ENCODE measurements around the gene EIF2A. TPM values are rescaled to one million over a fixed set of nuclear protein-coding genes. Genes with fewer than 3 reads are reported as not detected.
"Not testable (repeated sequence)": the region's sequence is repeated elsewhere in the genome, so short reads cannot be mapped to it uniquely, and the experiment has no call there.

EIF2A gene
- 134 TPM for polyA plus RNA-seq
- long read RNA-seq, donor 1, transcript EIF2A-203 (14 exons, 2,198 nt), result major isoform, 11 of 16 reads
- long read RNA-seq, donor 1, partial matches to known transcripts, result 0 of 16 reads
- long read RNA-seq, donor 1, other reads (novel, unspliced or antisense), result 0 of 16 reads
- long read RNA-seq, donor 2, transcript EIF2A-203 (14 exons, 2,198 nt), result major isoform, 15 of 38 reads
- long read RNA-seq, donor 2, partial matches to known transcripts, result 16 of 38 reads
- long read RNA-seq, donor 2, other reads (novel, unspliced or antisense), result 0 of 38 reads
- long read RNA-seq, donor 3, result 0 reads
- long read RNA-seq, donor 4, partial matches to known transcripts, result 0 of 3 reads
- long read RNA-seq, donor 4, other reads (novel, unspliced or antisense), result 0 of 3 reads
- long read RNA-seq, donor 5, transcript EIF2A-203 (14 exons, 2,198 nt), result major isoform, 8 of 10 reads
- long read RNA-seq, donor 5, partial matches to known transcripts, result 0 of 10 reads
- long read RNA-seq, donor 5, other reads (novel, unspliced or antisense), result 0 of 10 reads
- long read RNA-seq, donor 6, transcript EIF2A-210 (6 exons, 1,010 nt), result minor isoform, 8 of 58 reads
- long read RNA-seq, donor 6, transcript EIF2A-203 (14 exons, 2,198 nt), result major isoform, 18 of 58 reads
- long read RNA-seq, donor 6, partial matches to known transcripts, result 26 of 58 reads
- long read RNA-seq, donor 6, other reads (novel, unspliced or antisense), result 5 of 58 reads
- long read RNA-seq, donor 7, transcript EIF2A-203 (14 exons, 2,198 nt), result major isoform, 5 of 13 reads
- long read RNA-seq, donor 7, partial matches to known transcripts, result 5 of 13 reads
- long read RNA-seq, donor 7, other reads (novel, unspliced or antisense), result 0 of 13 reads
- long read RNA-seq, donor 8, transcript EIF2A-203 (14 exons, 2,198 nt), result major isoform, 15 of 82 reads
- long read RNA-seq, donor 8, transcript EIF2A-210 (6 exons, 1,010 nt), result minor isoform, 6 of 82 reads
- long read RNA-seq, donor 8, partial matches to known transcripts, result 54 of 82 reads
- long read RNA-seq, donor 8, other reads (novel, unspliced or antisense), result 5 of 82 reads
- long read RNA-seq, donor 9, transcript EIF2A-203 (14 exons, 2,198 nt), result major isoform, 14 of 85 reads
- long read RNA-seq, donor 9, transcript EIF2A-210 (6 exons, 1,010 nt), result minor isoform, 8 of 85 reads
- long read RNA-seq, donor 9, partial matches to known transcripts, result 56 of 85 reads
- long read RNA-seq, donor 9, other reads (novel, unspliced or antisense), result 7 of 85 reads
- long read RNA-seq, donor 10, transcript EIF2A-203 (14 exons, 2,198 nt), result major isoform, 14 of 53 reads
- long read RNA-seq, donor 10, partial matches to known transcripts, result 23 of 53 reads
- long read RNA-seq, donor 10, other reads (novel, unspliced or antisense), result 12 of 53 reads
- long read RNA-seq, donor 11, transcript EIF2A-203 (14 exons, 2,198 nt), result major isoform, 11 of 51 reads
- long read RNA-seq, donor 11, transcript EIF2A-210 (6 exons, 1,010 nt), result minor isoform, 7 of 51 reads
- long read RNA-seq, donor 11, partial matches to known transcripts, result 26 of 51 reads
- long read RNA-seq, donor 11, other reads (novel, unspliced or antisense), result 7 of 51 reads

DNA sequence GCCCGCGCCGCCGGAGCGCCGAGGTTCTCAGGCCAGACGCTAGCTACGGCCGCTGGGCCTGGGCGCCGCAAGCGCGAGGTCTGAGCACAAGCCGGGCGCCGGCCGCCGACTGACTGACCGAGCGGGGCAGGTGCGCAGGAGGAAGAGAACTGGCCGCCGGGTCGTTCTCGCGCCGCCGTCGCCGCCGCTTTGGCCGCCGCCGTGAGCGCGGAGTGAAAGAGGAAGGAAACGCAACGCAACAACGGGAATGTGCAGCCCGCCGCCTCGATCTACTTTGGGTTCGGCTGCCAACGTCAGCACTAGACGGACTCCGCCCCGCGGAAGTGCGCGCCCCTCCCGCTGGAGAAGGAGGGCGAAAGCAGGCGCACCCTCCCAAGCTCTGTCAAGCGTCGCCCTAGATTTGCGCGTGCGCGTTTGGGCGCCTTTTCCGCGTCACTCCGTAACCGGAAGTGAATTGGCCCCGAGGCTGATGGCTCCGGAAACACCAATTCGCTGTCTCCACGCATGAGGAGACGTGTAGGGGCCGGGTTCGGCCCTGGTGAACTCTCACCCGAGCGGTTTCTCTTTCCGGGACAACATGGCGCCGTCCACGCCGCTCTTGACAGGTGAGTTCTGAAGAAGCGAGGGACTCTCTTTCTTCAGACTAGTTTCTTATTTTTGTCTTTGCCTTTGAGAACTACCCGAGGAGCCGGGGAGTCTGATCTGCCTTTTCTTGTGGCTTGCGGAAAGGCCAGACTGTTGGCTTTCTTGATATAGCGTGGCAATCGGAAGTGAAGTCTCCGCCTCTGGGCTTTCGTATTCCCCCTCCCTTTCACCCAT is at the start of gene EIF2A, which contains the start of gene SERP1:
Gene EIF2A, plus strand, starts transcription at position 562 of the 819 bp plus-strand sequence. Its CDS starts 16 bp downstream, at position 578.
Gene SERP1, minus strand, starts transcription at position 271 of the 819 bp plus-strand sequence. CDS start 361 bp downstream, outside the sequence.
- no peaks in the 10 kb centered on the region for H3K27me3 ChIP-seq (ENCODE audit: control insufficient read depth, insufficient read depth, low read length)
- peak; percentile 100 for DNase-seq
- H3K36me3 ChIP-seq (ENCODE audit: control insufficient read depth, insufficient read depth, low read length), result peaks cover 10% of the 10 kb centered on the region
- 0% methylated on average over 1 of the region's 86 CpGs for WGBS (ENCODE audit: insufficient coverage, low lambda C conversion rate)
- H3K27ac ChIP-seq (ENCODE audit: low read length), result peak within 1 kb of the TSS; percentile 99
- peak within 1 kb of the TSS; percentile 98 for H3K4me3 ChIP-seq (ENCODE audit: low read length)
- peaks cover 6% of the 10 kb centered on the region for H3K4me1 ChIP-seq (ENCODE audit: control insufficient read depth, insufficient read depth, low read length)
- peaks cover 4% of the 10 kb centered on the region for H3K9me3 ChIP-seq (ENCODE audit: control insufficient read depth, low read depth, low read length)

GRCh38 chr3:150497956-150498355 is 48.6 kb upstream of the EIF2A start:
- no peak for DNase-seq

GRCh38 chr3:150500960-150501359 is 45.6 kb upstream of the EIF2A start:
- not testable (repeated sequence) for DNase-seq; H3K4me3 ChIP-seq (ENCODE audit: low read length); H3K27ac ChIP-seq (ENCODE audit: low read length); H3K4me1 ChIP-seq (ENCODE audit: control insufficient read depth, insufficient read depth, low read length); H3K9me3 ChIP-seq (ENCODE audit: control insufficient read depth, low read depth, low read length); H3K27me3 ChIP-seq (ENCODE audit: control insufficient read depth, insufficient read depth, low read length); H3K36me3 ChIP-seq (ENCODE audit: control insufficient read depth, insufficient read depth, low read length)
- no CpG with 5 or more reads among the region's 1 CpG for WGBS (ENCODE audit: insufficient coverage, low lambda C conversion rate)

More at GRCh38 chr3:150497956-150498355, 48.6 kb upstream of the EIF2A start:
- WGBS (ENCODE audit: insufficient coverage, low lambda C conversion rate), result 86% methylated on average over 2 of the region's 2 CpGs
- no peaks in the 10 kb centered on the region for H3K27me3 ChIP-seq (ENCODE audit: control insufficient read depth, insufficient read depth, low read length)
- no peak overlapping the region for H3K4me3 ChIP-seq (ENCODE audit: low read length)
- no peak overlapping the region for H3K27ac ChIP-seq (ENCODE audit: low read length)
- H3K36me3 ChIP-seq (ENCODE audit: control insufficient read depth, insufficient read depth, low read length), result no peaks in the 10 kb centered on the region
- peaks cover 3% of the 10 kb centered on the region for H3K4me1 ChIP-seq (ENCODE audit: control insufficient read depth, insufficient read depth, low read length)
- peaks cover 7% of the 10 kb centered on the region for H3K9me3 ChIP-seq (ENCODE audit: control insufficient read depth, low read depth, low read length)

GRCh38 chr3:150503402-150504099 is 43.0 kb upstream of the EIF2A start:
- no CpG with 5 or more reads among the region's 5 CpGs for WGBS (ENCODE audit: insufficient coverage, low lambda C conversion rate)
- Histone ChIP-seq H3K27ac (ENCODE audit: low read length) (no peak overlapping the region), H3K4me3 (ENCODE audit: low read length) (no peak overlapping the region), H3K36me3 (ENCODE audit: control insufficient read depth, insufficient read depth, low read length) (no peaks in the 10 kb centered on the region), H3K4me1 (ENCODE audit: control insufficient read depth, insufficient read depth, low read length) (no peaks in the 10 kb centered on the region), H3K9me3 (ENCODE audit: control insufficient read depth, low read depth, low read length) (peaks cover 7% of the 10 kb centered on the region), H3K27me3 (ENCODE audit: control insufficient read depth, insufficient read depth, low read length) (no peaks in the 10 kb centered on the region)
- no peak for DNase-seq

GRCh38 chr3:150504483-150504882 is 42.1 kb upstream of the EIF2A start:
- Histone ChIP-seq H3K4me3 (ENCODE audit: low read length) (no peak overlapping the region), H3K9me3 (ENCODE audit: control insufficient read depth, low read depth, low read length) (peaks cover 7% of the 10 kb centered on the region), H3K36me3 (ENCODE audit: control insufficient read depth, insufficient read depth, low read length) (no peaks in the 10 kb centered on the region), H3K27me3 (ENCODE audit: control insufficient read depth, insufficient read depth, low read length) (no peaks in the 10 kb centered on the region), H3K4me1 (ENCODE audit: control insufficient read depth, insufficient read depth, low read length) (no peaks in the 10 kb centered on the region), H3K27ac (ENCODE audit: low read length) (no peak overlapping the region)
- DNase-seq, result no peak
- no CpG with 5 or more reads among the region's 3 CpGs for WGBS (ENCODE audit: insufficient coverage, low lambda C conversion rate)

GRCh38 chr3:150508401-150508800 is 38.2 kb upstream of the EIF2A start:
- H3K27ac ChIP-seq (ENCODE audit: low read length), result no peak overlapping the region
- H3K9me3 ChIP-seq (ENCODE audit: control insufficient read depth, low read depth, low read length), result no peaks in the 10 kb centered on the region
- no peak overlapping the region for H3K4me3 ChIP-seq (ENCODE audit: low read length)
- DNase-seq, result no peak
- no peaks in the 10 kb centered on the region for H3K27me3 ChIP-seq (ENCODE audit: control insufficient read depth, insufficient read depth, low read length)
- H3K36me3 ChIP-seq (ENCODE audit: control insufficient read depth, insufficient read depth, low read length), result no peaks in the 10 kb centered on the region
- no peaks in the 10 kb centered on the region for H3K4me1 ChIP-seq (ENCODE audit: control insufficient read depth, insufficient read depth, low read length)

- H3K27ac ChIP-seq (ENCODE audit: low read length), result no peak overlapping the region
- no peak for DNase-seq
- WGBS (ENCODE audit: insufficient coverage, low lambda C conversion rate), result no CpG with 5 or more reads among the region's 2 CpGs
- H3K9me3 ChIP-seq (ENCODE audit: control insufficient read depth, low read depth, low read length), result no peaks in the 10 kb centered on the region
- no peaks in the 10 kb centered on the region for H3K4me1 ChIP-seq (ENCODE audit: control insufficient read depth, insufficient read depth, low read length)
- H3K36me3 ChIP-seq (ENCODE audit: control insufficient read depth, insufficient read depth, low read length), result no peaks in the 10 kb centered on the region
- no peak overlapping the region for H3K4me3 ChIP-seq (ENCODE audit: low read length)
- no peaks in the 10 kb centered on the region for H3K27me3 ChIP-seq (ENCODE audit: control insufficient read depth, insufficient read depth, low read length)
Observed at GRCh38 chr3:150509780-150510179, 36.8 kb upstream of the EIF2A start.

DNA sequence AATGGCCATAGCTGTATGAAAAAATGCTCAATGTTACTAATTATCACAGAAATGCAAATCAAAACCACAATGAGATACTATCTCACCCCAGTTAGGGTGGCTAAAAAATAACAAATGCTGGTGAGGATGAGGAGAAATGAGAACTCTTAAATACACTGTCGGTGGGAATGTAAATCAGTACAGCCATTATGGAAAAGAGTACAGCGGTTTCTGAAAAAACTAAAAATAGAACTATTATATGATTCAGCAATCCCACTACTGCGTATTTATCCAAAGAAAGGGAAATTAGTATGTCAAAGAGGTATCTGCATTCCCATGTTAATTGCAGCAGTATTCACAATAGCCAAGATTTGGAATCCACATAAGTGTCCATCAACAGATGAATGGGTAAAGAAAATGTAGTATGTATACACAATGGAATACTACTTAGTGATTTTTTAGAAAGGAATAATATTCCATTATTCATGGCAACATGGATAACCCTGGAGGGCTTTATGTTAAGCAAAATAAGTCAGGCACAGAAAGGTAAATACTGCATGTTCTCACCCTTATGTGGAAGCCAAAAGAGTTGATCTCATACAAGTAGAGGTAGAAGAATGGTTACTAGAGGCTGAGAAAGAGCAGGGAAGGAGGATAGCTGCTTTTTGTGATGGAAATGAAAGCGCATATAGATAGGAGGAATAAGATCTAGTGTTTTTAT is 35.3 kb upstream of the EIF2A start:
- 83% methylated on average over 2 of the region's 4 CpGs for WGBS (ENCODE audit: insufficient coverage, low lambda C conversion rate)
- no peak overlapping the region for H3K27ac ChIP-seq (ENCODE audit: low read length)
- H3K4me3 ChIP-seq (ENCODE audit: low read length), result no peak overlapping the region
- H3K27me3 ChIP-seq (ENCODE audit: control insufficient read depth, insufficient read depth, low read length), result no peaks in the 10 kb centered on the region
- no peak for DNase-seq
- no peaks in the 10 kb centered on the region for H3K4me1 ChIP-seq (ENCODE audit: control insufficient read depth, insufficient read depth, low read length)
- no peaks in the 10 kb centered on the region for H3K9me3 ChIP-seq (ENCODE audit: control insufficient read depth, low read depth, low read length)
- no peaks in the 10 kb centered on the region for H3K36me3 ChIP-seq (ENCODE audit: control insufficient read depth, insufficient read depth, low read length)
